ENCODE measurements around the gene SLC27A1.

Gene SLC27A1

DNA sequence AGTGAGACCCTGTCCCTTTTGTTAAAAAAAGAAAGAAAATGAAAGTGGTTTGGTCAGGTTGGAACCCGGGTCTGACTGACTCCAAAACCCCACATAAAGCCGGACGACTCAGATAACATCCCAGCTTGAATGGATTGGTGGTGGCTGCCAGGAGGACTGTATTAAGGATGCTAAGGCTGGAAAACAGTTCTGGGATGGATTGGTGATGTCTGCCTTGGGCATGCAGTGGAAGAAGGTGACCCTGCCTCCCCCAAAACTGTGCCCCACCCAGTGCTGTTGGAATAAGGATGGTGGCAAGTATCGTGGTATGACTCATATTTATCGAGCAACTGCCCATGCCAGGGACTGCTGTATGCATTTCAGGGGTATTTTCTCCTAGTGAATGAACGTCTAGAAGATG lies 66.6 kb downstream of the SLC27A1 start:
- no peak for DNase-seq (ENCODE audit: low spot score)
- no peak for ATAC-seq (ENCODE audit: low read depth)
- TF ChIP-seq, protein P1, sequence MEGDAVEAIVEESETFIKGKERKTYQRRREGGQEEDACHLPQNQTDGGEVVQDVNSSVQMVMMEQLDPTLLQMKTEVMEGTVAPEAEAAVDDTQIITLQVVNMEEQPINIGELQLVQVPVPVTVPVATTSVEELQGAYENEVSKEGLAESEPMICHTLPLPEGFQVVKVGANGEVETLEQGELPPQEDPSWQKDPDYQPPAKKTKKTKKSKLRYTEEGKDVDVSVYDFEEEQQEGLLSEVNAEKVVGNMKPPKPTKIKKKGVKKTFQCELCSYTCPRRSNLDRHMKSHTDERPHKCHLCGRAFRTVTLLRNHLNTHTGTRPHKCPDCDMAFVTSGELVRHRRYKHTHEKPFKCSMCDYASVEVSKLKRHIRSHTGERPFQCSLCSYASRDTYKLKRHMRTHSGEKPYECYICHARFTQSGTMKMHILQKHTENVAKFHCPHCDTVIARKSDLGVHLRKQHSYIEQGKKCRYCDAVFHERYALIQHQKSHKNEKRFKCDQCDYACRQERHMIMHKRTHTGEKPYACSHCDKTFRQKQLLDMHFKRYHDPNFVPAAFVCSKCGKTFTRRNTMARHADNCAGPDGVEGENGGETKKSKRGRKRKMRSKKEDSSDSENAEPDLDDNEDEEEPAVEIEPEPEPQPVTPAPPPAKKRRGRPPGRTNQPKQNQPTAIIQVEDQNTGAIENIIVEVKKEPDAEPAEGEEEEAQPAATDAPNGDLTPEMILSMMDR (IDR thresholded peaks at IDR 0.05; ENCODE audit: poor library complexity, severe bottlenecking), result no peak
- Histone ChIP-seq H3K36me3 (ENCODE audit: low read depth) (no peaks in the 10 kb centered on the region), H3K4me3 (ENCODE audit: severe bottlenecking) (no peak overlapping the region), H3K27ac (ENCODE audit: poor library complexity, severe bottlenecking) (no peak overlapping the region), H3K9me3 (ENCODE audit: severe bottlenecking) (no peaks in the 10 kb centered on the region), H3K27me3 (ENCODE audit: insufficient read depth, poor library complexity, severe bottlenecking) (no peaks in the 10 kb centered on the region), H3K4me1 (ENCODE audit: insufficient read depth, poor library complexity, severe bottlenecking) (no peaks in the 10 kb centered on the region)

DNA sequence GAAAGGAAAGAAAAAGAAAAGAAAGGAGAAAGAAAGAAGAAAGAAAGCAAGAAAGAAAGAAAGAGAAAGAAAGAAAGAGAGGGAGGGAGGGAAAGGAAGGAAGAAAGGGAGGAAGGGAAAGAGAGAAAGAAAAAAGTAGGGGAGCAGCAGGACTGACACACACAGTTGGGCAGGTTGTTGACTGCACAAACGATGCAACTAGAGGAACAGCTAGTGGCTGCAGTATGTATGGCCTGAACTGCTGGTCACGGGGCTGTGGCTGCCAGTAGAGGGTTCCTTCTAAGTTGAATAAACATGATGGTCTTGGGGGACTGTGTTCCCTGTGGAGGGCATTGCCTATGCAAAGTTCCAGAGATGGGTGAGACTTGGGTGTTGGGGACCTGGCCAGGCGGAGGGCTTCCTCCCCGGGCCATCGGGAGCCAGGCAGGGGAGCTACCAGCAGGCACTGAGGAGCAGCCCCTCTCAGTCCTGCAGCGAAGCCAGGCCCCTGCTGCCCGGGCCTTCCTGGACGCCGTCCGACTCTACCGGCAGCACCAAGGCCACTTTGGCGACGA lies 68.4 kb downstream of the SLC27A1 start:
- Histone ChIP-seq H3K27ac (ENCODE audit: poor library complexity, severe bottlenecking) (no peak overlapping the region), H3K9me3 (ENCODE audit: severe bottlenecking) (no peaks in the 10 kb centered on the region), H3K4me1 (ENCODE audit: insufficient read depth, poor library complexity, severe bottlenecking) (no peaks in the 10 kb centered on the region), H3K4me3 (ENCODE audit: severe bottlenecking) (peak overlapping the region; percentile 33), H3K27me3 (ENCODE audit: insufficient read depth, poor library complexity, severe bottlenecking) (no peaks in the 10 kb centered on the region), H3K36me3 (ENCODE audit: low read depth) (no peaks in the 10 kb centered on the region)
- TF ChIP-seq, protein P1 (IDR thresholded peaks at IDR 0.05; ENCODE audit: poor library complexity, severe bottlenecking), result no peak
- no peak for DNase-seq (ENCODE audit: low spot score)
- ATAC-seq (ENCODE audit: low read depth), result peak; percentile 5; the same call in 2 of the 3 replicates

DNA sequence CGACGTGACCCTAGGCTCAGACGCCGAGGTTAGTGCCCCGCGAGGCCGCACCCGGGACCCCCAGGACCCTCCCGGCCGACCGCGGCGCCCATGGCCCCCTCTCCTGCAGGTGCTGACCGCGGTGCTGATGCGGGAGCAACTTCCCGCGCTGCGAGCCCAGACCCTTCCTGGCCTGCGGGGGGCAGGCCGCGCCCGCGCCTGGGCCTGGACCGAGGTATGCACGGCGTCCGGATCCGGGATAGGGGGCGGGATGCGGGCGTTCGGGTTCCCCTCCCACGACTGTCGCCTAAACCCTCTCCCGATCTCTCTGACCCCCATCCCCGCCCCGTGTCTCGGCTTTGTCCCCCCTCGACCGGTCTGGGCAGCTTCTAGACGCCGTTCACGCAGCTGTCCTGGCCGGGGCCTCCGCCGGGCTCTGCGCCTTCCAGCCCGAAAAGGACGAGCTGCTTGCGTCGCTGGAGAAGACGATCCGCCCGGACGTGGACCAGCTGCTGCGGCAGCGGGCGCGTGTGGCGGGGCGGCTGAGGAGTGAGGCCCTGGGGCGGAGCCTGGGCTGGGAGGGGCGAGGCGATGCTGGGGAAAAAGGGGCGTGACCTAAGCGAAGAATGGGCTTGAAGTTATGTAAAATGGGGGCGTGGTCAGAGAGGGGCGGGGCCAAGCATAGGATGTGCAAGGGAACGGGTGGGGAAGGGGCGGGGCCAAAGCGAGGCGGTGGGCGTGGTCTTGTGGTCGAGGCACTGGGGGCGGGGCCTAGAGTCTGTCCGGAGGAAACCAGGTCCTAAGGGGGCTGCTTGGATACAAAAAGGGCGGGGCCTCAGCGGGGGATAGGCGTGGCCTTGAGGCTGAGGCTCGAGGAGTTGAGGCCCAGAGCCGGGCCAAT lies 69.2 kb downstream of the SLC27A1 start:
- DNase-seq (ENCODE audit: low spot score) (peak; percentile 99), ATAC-seq (ENCODE audit: low read depth) (peak; percentile 77)
- H3K4me3 ChIP-seq (ENCODE audit: severe bottlenecking), result peak overlapping the region; percentile 33
- H3K4me1 ChIP-seq (ENCODE audit: insufficient read depth, poor library complexity, severe bottlenecking), result no peaks in the 10 kb centered on the region
- H3K36me3 ChIP-seq (ENCODE audit: low read depth), result no peaks in the 10 kb centered on the region
- TF ChIP-seq, protein P1 (IDR thresholded peaks at IDR 0.05; ENCODE audit: poor library complexity, severe bottlenecking), result peak; percentile 61
- no peak overlapping the region for H3K27ac ChIP-seq (ENCODE audit: poor library complexity, severe bottlenecking)
- H3K9me3 ChIP-seq (ENCODE audit: severe bottlenecking), result no peaks in the 10 kb centered on the region
- no peaks in the 10 kb centered on the region for H3K27me3 ChIP-seq (ENCODE audit: insufficient read depth, poor library complexity, severe bottlenecking)

DNA sequence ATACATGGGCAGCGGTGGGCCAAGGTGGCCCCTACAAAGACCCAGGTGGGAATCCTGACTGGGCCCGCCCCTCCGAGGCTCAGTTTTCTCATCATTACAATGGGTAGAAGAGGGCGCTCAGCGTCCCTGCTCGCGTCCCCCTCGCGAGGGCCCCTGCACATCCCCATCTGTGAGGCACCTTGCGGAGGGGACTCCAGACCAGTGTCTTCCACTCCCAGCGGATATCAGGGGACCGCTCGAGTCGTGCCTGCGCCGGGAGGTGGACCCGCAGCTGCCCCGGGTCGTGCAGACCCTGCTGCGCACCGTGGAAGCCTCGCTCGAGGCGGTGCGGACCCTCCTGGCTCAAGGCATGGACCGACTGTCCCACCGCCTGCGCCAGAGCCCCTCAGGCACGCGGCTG lies 69.8 kb downstream of the SLC27A1 start:
- ATAC-seq (ENCODE audit: low read depth), result no peak
- no peak overlapping the region for H3K4me3 ChIP-seq (ENCODE audit: severe bottlenecking)
- H3K4me1 ChIP-seq (ENCODE audit: insufficient read depth, poor library complexity, severe bottlenecking), result no peaks in the 10 kb centered on the region
- no peaks in the 10 kb centered on the region for H3K27me3 ChIP-seq (ENCODE audit: insufficient read depth, poor library complexity, severe bottlenecking)
- no peak overlapping the region for H3K27ac ChIP-seq (ENCODE audit: poor library complexity, severe bottlenecking)
- H3K9me3 ChIP-seq (ENCODE audit: severe bottlenecking), result no peaks in the 10 kb centered on the region
- TF ChIP-seq, protein P1 (IDR thresholded peaks at IDR 0.05; ENCODE audit: poor library complexity, severe bottlenecking), result no peak
- DNase-seq (ENCODE audit: low spot score), result no peak
- H3K36me3 ChIP-seq (ENCODE audit: low read depth), result no peaks in the 10 kb centered on the region

Measured in RWPE2 (cell line).